H1 (cell line): ENCODE data around the gene NECAP2. TPM values are rescaled to one million over a fixed set of nuclear protein-coding genes. Genes with fewer than 3 reads are reported as not detected.
"Not testable (repeated sequence)": the region's sequence is repeated elsewhere in the genome, so short reads cannot be mapped to it uniquely, and the experiment has no call there.

Source experiments
- CTCF ChIA-PET: fragments of 300-600 bp; sonication (Branson Sonifier 250); formaldehyde crosslinking; loops from one replicate; lab custom pipeline; 2021; ENCODE audit not compliant: partially characterized antibody; lab: Charles Lee
- POLR2A ChIA-PET: fragments of 300-600 bp; sonication (Branson Sonifier 250); formaldehyde crosslinking; loops from one replicate; lab custom pipeline; 2021; ENCODE audit warnings: inconsistent platforms; ENCODE audit not compliant: partially characterized antibody; lab: Charles Lee
- DNase-seq, 2 experiments: peaks; one replicate each; pipeline versions ENCODE4 v3.0.0 to v3.0.0-alpha.2; 2010 to 2022; ENCODE audit warnings: low spot score in 2 of 2, low read depth in 1 of 2, mixed read lengths in 1 of 2
- FAIRE-seq: peaks from 2 replicates; lab custom pipeline; 2011; peaks lifted over from hg19 to GRCh38; lab: Jason Lieb, UNC
- H2AFZ ChIP-seq: 2 replicates; pipeline ENCODE4 v1.8.1; 2012; ENCODE audit warnings: low read length, inconsistent platforms
- H2AK5ac ChIP-seq: 2 replicates; pipeline ENCODE4 v1.6.1; 2013; ENCODE audit warnings: low read depth, low read length
- H2BK120ac ChIP-seq: replicated peaks from 2 replicates; pipeline ENCODE3; 2013; ENCODE audit warnings: low read depth, low read length, inconsistent platforms
- H2BK12ac ChIP-seq: 2 replicates; pipeline ENCODE4 v1.6.1; 2013; ENCODE audit warnings: low read depth, low read length
- H2BK15ac ChIP-seq: 2 replicates; pipeline ENCODE4 v1.6.1; 2013; ENCODE audit warnings: low read length
- H2BK20ac ChIP-seq: 2 replicates; pipeline ENCODE4 v1.6.1; 2013; ENCODE audit warnings: low read length
- H2BK5ac ChIP-seq: 2 replicates; pipeline ENCODE4 v1.6.1; 2013; ENCODE audit warnings: low read depth, low read length
- H3K14ac ChIP-seq: 2 replicates; pipeline ENCODE4 v1.6.1; 2013; ENCODE audit warnings: inconsistent platforms; ENCODE audit not compliant: insufficient read length
- H3K18ac ChIP-seq: 2 replicates; pipeline ENCODE4 v1.6.1; 2013; ENCODE audit warnings: low read length; ENCODE audit errors: extremely low read depth
- H3K23ac ChIP-seq: 2 replicates; pipeline ENCODE4 v1.6.1; 2013; ENCODE audit warnings: inconsistent platforms; ENCODE audit not compliant: insufficient read length
- H3K23me2 ChIP-seq: 2 replicates; pipeline ENCODE4 v1.6.1; 2013; ENCODE audit warnings: low read depth, low read length
- H3K27ac ChIP-seq: 2 replicates; pipeline ENCODE4 v1.6.1; 2011; ENCODE audit warnings: low read depth, low read length, inconsistent platforms
- H3K27me3 ChIP-seq, 4 experiments: replicated peaks in 1 of 4; 1 replicate in 1 of 4; 2 replicates in 3 of 4; pipeline versions ENCODE4 v1.6.1 to v1.8.1; 2011 to 2013; ENCODE audit warnings: low read length in 3 of 4, mild to moderate bottlenecking in 3 of 4, inconsistent platforms in 2 of 4, mixed read lengths in 2 of 4, moderate library complexity in 1 of 4; ENCODE audit not compliant: control insufficient read depth in 3 of 4, insufficient read depth in 3 of 4; ENCODE audit errors: extremely low read depth in 1 of 4
- H3K36me3 ChIP-seq, 4 experiments: 2 replicates each; pipeline versions ENCODE4 v1.6.1 to v1.8.1; 2011 to 2013; ENCODE audit warnings: mild to moderate bottlenecking in 4 of 4, low read length in 3 of 4, moderate library complexity in 2 of 4, control low read depth in 1 of 4, inconsistent platforms in 1 of 4; ENCODE audit not compliant: insufficient read depth in 4 of 4, control insufficient read depth in 2 of 4
- H3K4ac ChIP-seq: replicated peaks from 2 replicates; pipeline ENCODE3; 2013; ENCODE audit warnings: low read length, low read depth, mixed read lengths, inconsistent platforms; ENCODE audit not compliant: insufficient read length
- H3K4me1 ChIP-seq, 4 experiments: replicated peaks in 1 of 4; 1 replicate in 1 of 4; 2 replicates in 3 of 4; pipeline versions ENCODE4 v1.6.1 to v1.8.1; 2011 to 2013; ENCODE audit warnings: low read length in 3 of 4, inconsistent platforms in 2 of 4, mixed read lengths in 1 of 4; ENCODE audit not compliant: insufficient read depth in 4 of 4, control insufficient read depth in 3 of 4
- H3K4me2 ChIP-seq, 2 experiments: 2 replicates each; pipeline versions ENCODE4 v1.6.1 to v1.8.1; 2011 to 2013; ENCODE audit warnings: low read depth in 2 of 2, low read length in 2 of 2, control low read depth in 1 of 2, inconsistent platforms in 1 of 2, mild to moderate bottlenecking in 1 of 2; ENCODE audit not compliant: insufficient read depth in 1 of 2
- H3K4me3 ChIP-seq, 4 experiments: fragments of 200-600, 300-600 bp in 1 of 4; sonication (generic), shearing (Covaris generic), sonication (Bioruptor Twin) in 1 of 4; 2 replicates each; pipeline versions ENCODE4 v1.5.1 to v1.8.1; 2011 to 2016; ENCODE audit warnings: low read length in 4 of 4, low read depth in 3 of 4, control low read depth in 2 of 4, inconsistent platforms in 2 of 4, mild to moderate bottlenecking in 2 of 4, mixed read lengths in 1 of 4, moderate library complexity in 1 of 4; ENCODE audit not compliant: insufficient read depth in 2 of 4; ENCODE audit errors: extremely low read depth in 1 of 4
- H3K56ac ChIP-seq: replicated peaks from 2 replicates; pipeline ENCODE3; 2013; ENCODE audit warnings: low read depth, mild to moderate bottlenecking, mixed read lengths, low read length, inconsistent platforms; ENCODE audit not compliant: insufficient read length
- H3K79me1 ChIP-seq: 2 replicates; pipeline ENCODE4 v1.6.1; 2013; ENCODE audit warnings: low read depth, low read length, control low read depth
- H3K79me2 ChIP-seq, 2 experiments: 2 replicates each; pipeline versions ENCODE4 v1.6.1 to v1.8.1; 2012 to 2013; ENCODE audit warnings: low read length in 2 of 2, mild to moderate bottlenecking in 2 of 2, inconsistent platforms in 1 of 2; ENCODE audit not compliant: insufficient read depth in 2 of 2, control insufficient read depth in 1 of 2
- H3K9ac ChIP-seq, 4 experiments: replicated peaks in 1 of 4; 1 replicate in 1 of 4; 2 replicates in 3 of 4; pipeline versions ENCODE4 v1.6.1 to v1.8.1; 2011 to 2013; ENCODE audit warnings: low read depth in 3 of 4, low read length in 3 of 4, control low read depth in 2 of 4, mild to moderate bottlenecking in 2 of 4, moderate library complexity in 2 of 4, inconsistent platforms in 1 of 4; ENCODE audit errors: extremely low read depth in 1 of 4
- H3K9me3 ChIP-seq, 2 experiments: 2 replicates each; pipeline versions ENCODE4 v1.6.1 to v1.8.1; 2012 to 2013; ENCODE audit warnings: mild to moderate bottlenecking in 2 of 2, moderate library complexity in 2 of 2, control low read depth in 1 of 2, inconsistent platforms in 1 of 2, low read depth in 1 of 2, low read length in 1 of 2, mixed read lengths in 1 of 2; ENCODE audit not compliant: insufficient read depth in 2 of 2
- H4K20me1 ChIP-seq, 2 experiments: replicated peaks in 1 of 2; 2 replicates each; pipeline versions ENCODE3 to v1.8.1; 2011 to 2013; ENCODE audit warnings: inconsistent platforms in 2 of 2, low read length in 2 of 2, mild to moderate bottlenecking in 1 of 2; ENCODE audit not compliant: insufficient read depth in 2 of 2, control insufficient read depth in 1 of 2
- H4K5ac ChIP-seq: 2 replicates; pipeline ENCODE4 v1.6.1; 2013; ENCODE audit warnings: low read length, low read depth, mixed read lengths, inconsistent platforms; ENCODE audit not compliant: insufficient read length
- H4K8ac ChIP-seq: 2 replicates; pipeline ENCODE4 v1.8.0; 2013; ENCODE audit warnings: mild to moderate bottlenecking, moderate library complexity, low read length, inconsistent platforms; ENCODE audit not compliant: insufficient read depth; ENCODE audit errors: extremely low read depth
- H4K91ac ChIP-seq: replicated peaks from 2 replicates; pipeline ENCODE3; 2013; ENCODE audit warnings: low read length, mixed read lengths, inconsistent platforms; ENCODE audit not compliant: insufficient read length
- WGBS, 2 experiments: shearing (Covaris generic) in 1 of 2; methylation state at CpG; one replicate each; pipeline versions ENCODE4 v1.1.6 to v1.1.7; 2013 to 2015; ENCODE audit warnings: low lambda C conversion rate in 2 of 2, mixed read lengths in 2 of 2, inconsistent platforms in 1 of 2, low coverage in 1 of 2, missing lambda C conversion rate in 1 of 2; ENCODE audit not compliant: insufficient replicate concordance in 2 of 2, insufficient coverage in 1 of 2, insufficient read length in 1 of 2; ENCODE audit errors: extremely low coverage in 1 of 2, missing lambda C conversion rate in 1 of 2; 5-methylcytosine and 5-hydroxymethylcytosine counted together
- polyA plus RNA-seq, 7 experiments: library from polyadenylated mRNA; depleted of rRNA in 3 of 7; stranded (reverse) in 5 of 7; unstranded in 2 of 7; fragments of >200 nt in 5 of 7; fragments of 200-250 nt in 2 of 7; gene quantifications; 1 replicate in 5 of 7; 2 replicates in 1 of 7; 4 replicates in 1 of 7; pipeline versions ENCODE4 v1.2.1 to v1.2.3, GENCODE V29; 2011 to 2013; ENCODE audit warnings: missing spikeins in 2 of 7, mixed read lengths in 2 of 7
- total RNA-seq: library from RNA; stranded (reverse); fragmentation: NEBNext Ultra II Directional; extraction: Animal tissue kit (Norgen Biotek cat#: 25700); gene quantifications from 2 replicates; pipeline ENCODE4 v1.2.1, GENCODE V29; 2021

The NECAP2 gene
- total and polyA plus RNA-seq, 2 of the 8 experiments (the other 6 are each of a cell fraction or from before 2014, with no cell fraction given) = 24.4 to 29.7 TPM

GRCh38 chr1:16501446-16501845, 60.9 kb downstream of the NECAP2 start:
- H2BK12ac ChIP-seq, H3K36me3 ChIP-seq, POLR2A ChIA-PET, H3K79me2 ChIP-seq, FAIRE-seq, H3K4me2 ChIP-seq, DNase-seq, CTCF ChIA-PET, H3K23me2 ChIP-seq, H3K14ac ChIP-seq, H2AK5ac ChIP-seq, H3K4me1 ChIP-seq, H2BK120ac ChIP-seq, H4K91ac ChIP-seq, H2AFZ ChIP-seq, H3K79me1 ChIP-seq, H3K9ac ChIP-seq, H3K56ac ChIP-seq, H2BK20ac ChIP-seq, H3K23ac ChIP-seq, H3K9me3 ChIP-seq, H3K27ac ChIP-seq, H3K4me3 ChIP-seq, H4K20me1 ChIP-seq, H4K8ac ChIP-seq, H3K18ac ChIP-seq, H4K5ac ChIP-seq, H2BK5ac ChIP-seq, H3K27me3 ChIP-seq, H3K4ac ChIP-seq, H2BK15ac ChIP-seq: not testable (repeated sequence)
- 75% methylated on average over 7 of the region's 8 CpGs; no CpG with 5 or more reads in 1 of the 2 experiments for WGBS, 2 experiments
